GM23338 (cell line): ENCODE results near the gene MALRD1. TPM values are rescaled to one million over a fixed set of nuclear protein-coding genes. Genes with fewer than 3 reads are reported as not detected.

ENCODE experiments used
- ATAC-seq: fragments of 200-7000 bp; cut with Tn5 transposase; 3 replicates; pipeline ENCODE4 v1.9.1; 2020
- DNase-seq: peaks from one replicate; pipeline ENCODE4 v3.0.0-alpha.2; 2015; ENCODE audit warnings: low spot score
- H2AFZ ChIP-seq: fragments of 200-600 bp; sonication (generic); 2 replicates; pipeline ENCODE4 v1.8.0; 2016; ENCODE audit warnings: antibody characterized with exemption, mild to moderate bottlenecking, moderate library complexity
- H3F3A ChIP-seq: fragments of 200-600 bp; sonication (generic); replicated peaks from 2 replicates; pipeline ENCODE4 v1.8.0; 2017; ENCODE audit warnings: antibody characterized with exemption, mixed run types, low read depth
- H3K27ac ChIP-seq: fragments of 200-600 bp; sonication (generic); 2 replicates; pipeline ENCODE4 v1.6.1; 2016; ENCODE audit warnings: low read depth
- H3K27me3 ChIP-seq: fragments of 200-600 bp; sonication (generic); 2 replicates; pipeline ENCODE4 v1.8.0; 2016; ENCODE audit warnings: mild to moderate bottlenecking, mixed run types, moderate library complexity; ENCODE audit not compliant: insufficient read depth
- H3K36me3 ChIP-seq: fragments of 200-600 bp; sonication (generic); 2 replicates; pipeline ENCODE4 v1.8.0; 2016; ENCODE audit warnings: mild to moderate bottlenecking; ENCODE audit not compliant: insufficient read depth
- H3K4me1 ChIP-seq: fragments of 200-600 bp; sonication (generic); 2 replicates; pipeline ENCODE4 v1.8.0; 2016; ENCODE audit warnings: mild to moderate bottlenecking, moderate library complexity; ENCODE audit not compliant: insufficient read depth
- H3K4me2 ChIP-seq: fragments of 200-600 bp; sonication (generic); 2 replicates; pipeline ENCODE4 v1.7.1; 2017; ENCODE audit warnings: mixed run types
- H3K4me3 ChIP-seq: fragments of 200-600 bp; sonication (generic); 2 replicates; pipeline ENCODE4 v1.6.1; 2016; ENCODE audit warnings: mixed run types
- H3K79me2 ChIP-seq: fragments of 200-600 bp; sonication (generic); replicated peaks from 2 replicates; pipeline ENCODE4 v1.8.0; 2017; ENCODE audit warnings: mild to moderate bottlenecking; ENCODE audit not compliant: insufficient read depth
- H3K9me2 ChIP-seq: fragments of 200-600 bp; sonication (generic); 2 replicates; pipeline ENCODE4 v1.8.0; 2017; ENCODE audit not compliant: insufficient read depth
- H4K20me1 ChIP-seq: fragments of 200-600 bp; sonication (generic); replicated peaks from 2 replicates; pipeline ENCODE4 v1.8.0; 2017; ENCODE audit warnings: mild to moderate bottlenecking; ENCODE audit not compliant: insufficient read depth
- H3K27ac Mint-ChIP-seq: 2 replicates; pipeline ENCODE4 v1.8.0; 2020; ENCODE audit warnings: inconsistent platforms, mild to moderate bottlenecking, moderate library complexity, mixed read lengths
- H3K27me3 Mint-ChIP-seq: 3 replicates; pipeline ENCODE4 v1.8.0; 2022; ENCODE audit warnings: low read depth, mild to moderate bottlenecking, moderate library complexity, mixed read lengths, inconsistent platforms; ENCODE audit not compliant: insufficient read depth, poor library complexity
- H3K36me3 Mint-ChIP-seq: 3 replicates; pipeline ENCODE4 v1.8.0; 2021; ENCODE audit warnings: low read depth, mild to moderate bottlenecking, inconsistent platforms, moderate library complexity, mixed read lengths
- H3K4me1 Mint-ChIP-seq: 3 replicates; pipeline ENCODE4 v1.8.0; 2020; ENCODE audit warnings: mild to moderate bottlenecking, inconsistent platforms, mixed read lengths
- H3K4me3 Mint-ChIP-seq: 3 replicates; pipeline ENCODE4 v1.8.0; 2021; ENCODE audit warnings: moderate library complexity, mild to moderate bottlenecking, inconsistent platforms, mixed read lengths
- H3K9me3 Mint-ChIP-seq: 3 replicates; pipeline ENCODE4 v1.8.0; 2020; ENCODE audit warnings: moderate library complexity, mild to moderate bottlenecking, inconsistent platforms, mixed read lengths
- CREB1 ChIP-seq: fragments of 250-450 bp; sonication (Bioruptor Pico); IDR thresholded peaks from 2 replicates; pipeline ENCODE4 v1.5.0; 2020; ENCODE audit warnings: low read depth, mild to moderate bottlenecking, moderate library complexity
- EZH2 ChIP-seq: fragments of 200-600 bp; sonication (generic); IDR thresholded peaks from one replicate; pipeline ENCODE4 v1.8.0; 2017; ENCODE audit warnings: antibody characterized with exemption, mild to moderate bottlenecking, low read depth; ENCODE audit not compliant: unreplicated experiment
- EZH2phosphoT487 ChIP-seq: fragments of 200-600 bp; sonication (generic); IDR thresholded peaks from one replicate; pipeline ENCODE4 v1.8.1; 2018; ENCODE audit warnings: antibody characterized with exemption; ENCODE audit not compliant: unreplicated experiment
- JUNB ChIP-seq: IDR thresholded peaks from one replicate; pipeline ENCODE4 v1.6.1; 2016; ENCODE audit warnings: antibody characterized with exemption; ENCODE audit not compliant: unreplicated experiment
- NANOG ChIP-seq: IDR thresholded peaks from 2 replicates; pipeline ENCODE4 v1.6.1; 2016; ENCODE audit warnings: antibody characterized with exemption, borderline replicate concordance
- POLR2AphosphoS5 ChIP-seq: IDR thresholded peaks from 2 replicates; pipeline ENCODE4 v1.6.1; 2016; ENCODE audit warnings: antibody characterized with exemption, low read depth
- STAT1 ChIP-seq: IDR thresholded peaks from one replicate; pipeline ENCODE4 v1.6.1; 2016; ENCODE audit warnings: antibody characterized with exemption; ENCODE audit not compliant: unreplicated experiment
- ZNF114 ChIP-seq: fragments of 250-450 bp; sonication (Bioruptor Pico); IDR thresholded peaks from 2 replicates; pipeline ENCODE4 v1.5.0; 2020; ENCODE audit warnings: mild to moderate bottlenecking, moderate library complexity
- ZNF331 ChIP-seq: fragments of 250-450 bp; sonication (Bioruptor Pico); IDR thresholded peaks from 2 replicates; pipeline ENCODE4 v1.5.0; 2020; ENCODE audit warnings: low read depth, mild to moderate bottlenecking, moderate library complexity
- polyA plus RNA-seq: library from polyadenylated mRNA; unstranded; fragments of >200 nt; fragmentation: Nextera tagmentation; extraction: Ambion mirVana; gene quantifications from 2 replicates; pipeline ENCODE4 v1.2.1, GENCODE V29; 2016
- total RNA-seq: library from RNA; depleted of rRNA; stranded (reverse); fragments of >200 nt; shearing (Covaris generic); gene quantifications from 2 replicates; pipeline ENCODE4 v1.2.3, GENCODE V29; 2014
- TF ChIP-seq, protein P1 (sequence below), 2 experiments: fragments of 200-600 bp in 1 of 2; sonication (generic) in 1 of 2; conservative IDR thresholded peaks; 2 replicates each; pipeline versions ENCODE4 v1.5.1 to v1.6.1; 2016 to 2017; ENCODE audit warnings: antibody characterized with exemption in 2 of 2, low read depth in 2 of 2, mild to moderate bottlenecking in 2 of 2, moderate library complexity in 1 of 2
- TF ChIP-seq, protein P2 (sequence below): fragments of 250-450 bp; sonication (Bioruptor Pico); IDR thresholded peaks from 2 replicates; pipeline ENCODE4 v1.5.0; 2020; ENCODE audit warnings: mild to moderate bottlenecking, moderate library complexity
- TF ChIP-seq, protein P3 (sequence below): IDR thresholded peaks from 2 replicates; pipeline ENCODE4 v1.6.1; 2016; ENCODE audit warnings: antibody characterized with exemption
- TF ChIP-seq, protein P4 (sequence below): IDR thresholded peaks from one replicate; pipeline ENCODE4 v1.6.1; 2018; ENCODE audit warnings: antibody characterized with exemption; ENCODE audit not compliant: unreplicated experiment

The MALRD1 gene
- total and polyA plus RNA-seq, 2 experiments from 2014 or later: 0.42 to 1.9 TPM

DNA sequence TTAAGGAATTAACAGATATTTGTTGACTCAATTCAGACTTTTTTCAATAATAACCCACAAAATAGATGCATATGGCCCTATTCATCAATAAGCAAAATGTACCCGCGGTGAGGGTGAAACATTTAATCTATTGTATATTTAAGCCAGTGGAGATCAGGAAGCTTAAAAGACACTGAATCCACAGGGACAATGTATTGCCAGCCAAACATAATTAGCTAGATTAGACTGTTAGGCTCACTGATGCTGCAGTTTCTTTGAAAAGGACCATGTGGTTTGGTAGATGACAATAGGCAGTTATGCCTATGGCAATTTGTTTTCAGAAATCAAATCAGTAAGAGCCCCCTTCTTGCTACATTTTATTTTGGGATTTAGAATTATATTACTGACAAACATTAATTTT, 680.4 kb downstream of the MALRD1 start:
- H3K79me2 ChIP-seq: no peaks in the 10 kb centered on the region
- Mint-ChIP-seq H3K27ac (no peak overlapping the region), H3K27me3 (peaks cover 2% of the 10 kb centered on the region), H3K4me1 (no peaks in the 10 kb centered on the region), H3K9me3 (0 out of 3 replicates have a peak, but pooled peaks cover 3% of the 10 kb centered on the region), H3K36me3 (no peaks in the 10 kb centered on the region), H3K4me3 (no peak overlapping the region)
- H3K4me3 ChIP-seq: no peak overlapping the region
- H2AFZ ChIP-seq: no peak overlapping the region
- H3K4me1 ChIP-seq: no peaks in the 10 kb centered on the region
- no peak for TF ChIP-seq EZH2
- TF ChIP-seq ZNF114: no peak
- no peak for TF ChIP-seq CREB1 (CRISPR knock-in tag)
- TF ChIP-seq, protein P1, sequence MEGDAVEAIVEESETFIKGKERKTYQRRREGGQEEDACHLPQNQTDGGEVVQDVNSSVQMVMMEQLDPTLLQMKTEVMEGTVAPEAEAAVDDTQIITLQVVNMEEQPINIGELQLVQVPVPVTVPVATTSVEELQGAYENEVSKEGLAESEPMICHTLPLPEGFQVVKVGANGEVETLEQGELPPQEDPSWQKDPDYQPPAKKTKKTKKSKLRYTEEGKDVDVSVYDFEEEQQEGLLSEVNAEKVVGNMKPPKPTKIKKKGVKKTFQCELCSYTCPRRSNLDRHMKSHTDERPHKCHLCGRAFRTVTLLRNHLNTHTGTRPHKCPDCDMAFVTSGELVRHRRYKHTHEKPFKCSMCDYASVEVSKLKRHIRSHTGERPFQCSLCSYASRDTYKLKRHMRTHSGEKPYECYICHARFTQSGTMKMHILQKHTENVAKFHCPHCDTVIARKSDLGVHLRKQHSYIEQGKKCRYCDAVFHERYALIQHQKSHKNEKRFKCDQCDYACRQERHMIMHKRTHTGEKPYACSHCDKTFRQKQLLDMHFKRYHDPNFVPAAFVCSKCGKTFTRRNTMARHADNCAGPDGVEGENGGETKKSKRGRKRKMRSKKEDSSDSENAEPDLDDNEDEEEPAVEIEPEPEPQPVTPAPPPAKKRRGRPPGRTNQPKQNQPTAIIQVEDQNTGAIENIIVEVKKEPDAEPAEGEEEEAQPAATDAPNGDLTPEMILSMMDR (conservative IDR thresholded peaks at IDR 0.05; ENCODE audit: low read depth in 2 of 2): no peak
- no peak for TF ChIP-seq STAT1
- TF ChIP-seq, protein P2, sequence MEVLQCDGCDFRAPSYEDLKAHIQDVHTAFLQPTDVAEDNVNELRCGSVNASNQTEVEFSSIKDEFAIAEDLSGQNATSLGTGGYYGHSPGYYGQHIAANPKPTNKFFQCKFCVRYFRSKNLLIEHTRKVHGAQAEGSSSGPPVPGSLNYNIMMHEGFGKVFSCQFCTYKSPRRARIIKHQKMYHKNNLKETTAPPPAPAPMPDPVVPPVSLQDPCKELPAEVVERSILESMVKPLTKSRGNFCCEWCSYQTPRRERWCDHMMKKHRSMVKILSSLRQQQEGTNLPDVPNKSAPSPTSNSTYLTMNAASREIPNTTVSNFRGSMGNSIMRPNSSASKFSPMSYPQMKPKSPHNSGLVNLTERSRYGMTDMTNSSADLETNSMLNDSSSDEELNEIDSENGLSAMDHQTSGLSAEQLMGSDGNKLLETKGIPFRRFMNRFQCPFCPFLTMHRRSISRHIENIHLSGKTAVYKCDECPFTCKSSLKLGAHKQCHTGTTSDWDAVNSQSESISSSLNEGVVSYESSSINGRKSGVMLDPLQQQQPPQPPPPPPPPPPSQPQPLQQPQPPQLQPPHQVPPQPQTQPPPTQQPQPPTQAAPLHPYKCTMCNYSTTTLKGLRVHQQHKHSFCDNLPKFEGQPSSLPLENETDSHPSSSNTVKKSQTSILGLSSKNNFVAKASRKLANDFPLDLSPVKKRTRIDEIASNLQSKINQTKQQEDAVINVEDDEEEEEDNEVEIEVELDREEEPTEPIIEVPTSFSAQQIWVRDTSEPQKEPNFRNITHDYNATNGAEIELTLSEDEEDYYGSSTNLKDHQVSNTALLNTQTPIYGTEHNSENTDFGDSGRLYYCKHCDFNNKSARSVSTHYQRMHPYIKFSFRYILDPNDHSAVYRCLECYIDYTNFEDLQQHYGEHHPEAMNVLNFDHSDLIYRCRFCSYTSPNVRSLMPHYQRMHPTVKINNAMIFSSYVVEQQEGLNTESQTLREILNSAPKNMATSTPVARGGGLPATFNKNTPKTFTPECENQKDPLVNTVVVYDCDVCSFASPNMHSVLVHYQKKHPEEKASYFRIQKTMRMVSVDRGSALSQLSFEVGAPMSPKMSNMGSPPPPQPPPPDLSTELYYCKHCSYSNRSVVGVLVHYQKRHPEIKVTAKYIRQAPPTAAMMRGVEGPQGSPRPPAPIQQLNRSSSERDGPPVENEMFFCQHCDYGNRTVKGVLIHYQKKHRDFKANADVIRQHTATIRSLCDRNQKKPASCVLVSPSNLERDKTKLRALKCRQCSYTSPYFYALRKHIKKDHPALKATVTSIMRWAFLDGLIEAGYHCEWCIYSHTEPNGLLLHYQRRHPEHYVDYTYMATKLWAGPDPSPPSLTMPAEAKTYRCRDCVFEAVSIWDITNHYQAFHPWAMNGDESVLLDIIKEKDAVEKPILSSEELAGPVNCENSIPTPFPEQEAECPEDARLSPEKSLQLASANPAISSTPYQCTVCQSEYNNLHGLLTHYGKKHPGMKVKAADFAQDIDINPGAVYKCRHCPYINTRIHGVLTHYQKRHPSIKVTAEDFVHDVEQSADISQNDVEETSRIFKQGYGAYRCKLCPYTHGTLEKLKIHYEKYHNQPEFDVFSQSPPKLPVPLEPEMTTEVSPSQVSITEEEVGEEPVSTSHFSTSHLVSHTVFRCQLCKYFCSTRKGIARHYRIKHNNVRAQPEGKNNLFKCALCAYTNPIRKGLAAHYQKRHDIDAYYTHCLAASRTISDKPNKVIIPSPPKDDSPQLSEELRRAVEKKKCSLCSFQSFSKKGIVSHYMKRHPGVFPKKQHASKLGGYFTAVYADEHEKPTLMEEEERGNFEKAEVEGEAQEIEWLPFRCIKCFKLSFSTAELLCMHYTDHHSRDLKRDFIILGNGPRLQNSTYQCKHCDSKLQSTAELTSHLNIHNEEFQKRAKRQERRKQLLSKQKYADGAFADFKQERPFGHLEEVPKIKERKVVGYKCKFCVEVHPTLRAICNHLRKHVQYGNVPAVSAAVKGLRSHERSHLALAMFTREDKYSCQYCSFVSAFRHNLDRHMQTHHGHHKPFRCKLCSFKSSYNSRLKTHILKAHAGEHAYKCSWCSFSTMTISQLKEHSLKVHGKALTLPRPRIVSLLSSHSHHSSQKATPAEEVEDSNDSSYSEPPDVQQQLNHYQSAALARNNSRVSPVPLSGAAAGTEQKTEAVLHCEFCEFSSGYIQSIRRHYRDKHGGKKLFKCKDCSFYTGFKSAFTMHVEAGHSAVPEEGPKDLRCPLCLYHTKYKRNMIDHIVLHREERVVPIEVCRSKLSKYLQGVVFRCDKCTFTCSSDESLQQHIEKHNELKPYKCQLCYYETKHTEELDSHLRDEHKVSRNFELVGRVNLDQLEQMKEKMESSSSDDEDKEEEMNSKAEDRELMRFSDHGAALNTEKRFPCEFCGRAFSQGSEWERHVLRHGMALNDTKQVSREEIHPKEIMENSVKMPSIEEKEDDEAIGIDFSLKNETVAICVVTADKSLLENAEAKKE: no peak
- TF ChIP-seq NANOG: no peak
- no peak for TF ChIP-seq POLR2AphosphoS5
- TF ChIP-seq, protein P3, sequence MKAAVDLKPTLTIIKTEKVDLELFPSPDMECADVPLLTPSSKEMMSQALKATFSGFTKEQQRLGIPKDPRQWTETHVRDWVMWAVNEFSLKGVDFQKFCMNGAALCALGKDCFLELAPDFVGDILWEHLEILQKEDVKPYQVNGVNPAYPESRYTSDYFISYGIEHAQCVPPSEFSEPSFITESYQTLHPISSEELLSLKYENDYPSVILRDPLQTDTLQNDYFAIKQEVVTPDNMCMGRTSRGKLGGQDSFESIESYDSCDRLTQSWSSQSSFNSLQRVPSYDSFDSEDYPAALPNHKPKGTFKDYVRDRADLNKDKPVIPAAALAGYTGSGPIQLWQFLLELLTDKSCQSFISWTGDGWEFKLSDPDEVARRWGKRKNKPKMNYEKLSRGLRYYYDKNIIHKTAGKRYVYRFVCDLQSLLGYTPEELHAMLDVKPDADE: no peak
- TF ChIP-seq, protein P4, sequence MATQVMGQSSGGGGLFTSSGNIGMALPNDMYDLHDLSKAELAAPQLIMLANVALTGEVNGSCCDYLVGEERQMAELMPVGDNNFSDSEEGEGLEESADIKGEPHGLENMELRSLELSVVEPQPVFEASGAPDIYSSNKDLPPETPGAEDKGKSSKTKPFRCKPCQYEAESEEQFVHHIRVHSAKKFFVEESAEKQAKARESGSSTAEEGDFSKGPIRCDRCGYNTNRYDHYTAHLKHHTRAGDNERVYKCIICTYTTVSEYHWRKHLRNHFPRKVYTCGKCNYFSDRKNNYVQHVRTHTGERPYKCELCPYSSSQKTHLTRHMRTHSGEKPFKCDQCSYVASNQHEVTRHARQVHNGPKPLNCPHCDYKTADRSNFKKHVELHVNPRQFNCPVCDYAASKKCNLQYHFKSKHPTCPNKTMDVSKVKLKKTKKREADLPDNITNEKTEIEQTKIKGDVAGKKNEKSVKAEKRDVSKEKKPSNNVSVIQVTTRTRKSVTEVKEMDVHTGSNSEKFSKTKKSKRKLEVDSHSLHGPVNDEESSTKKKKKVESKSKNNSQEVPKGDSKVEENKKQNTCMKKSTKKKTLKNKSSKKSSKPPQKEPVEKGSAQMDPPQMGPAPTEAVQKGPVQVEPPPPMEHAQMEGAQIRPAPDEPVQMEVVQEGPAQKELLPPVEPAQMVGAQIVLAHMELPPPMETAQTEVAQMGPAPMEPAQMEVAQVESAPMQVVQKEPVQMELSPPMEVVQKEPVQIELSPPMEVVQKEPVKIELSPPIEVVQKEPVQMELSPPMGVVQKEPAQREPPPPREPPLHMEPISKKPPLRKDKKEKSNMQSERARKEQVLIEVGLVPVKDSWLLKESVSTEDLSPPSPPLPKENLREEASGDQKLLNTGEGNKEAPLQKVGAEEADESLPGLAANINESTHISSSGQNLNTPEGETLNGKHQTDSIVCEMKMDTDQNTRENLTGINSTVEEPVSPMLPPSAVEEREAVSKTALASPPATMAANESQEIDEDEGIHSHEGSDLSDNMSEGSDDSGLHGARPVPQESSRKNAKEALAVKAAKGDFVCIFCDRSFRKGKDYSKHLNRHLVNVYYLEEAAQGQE: no peak
- TF ChIP-seq JUNB: no peak
- TF ChIP-seq EZH2phosphoT487: no peak
- TF ChIP-seq ZNF331 (CRISPR knock-in tag): no peak
- no peaks in the 10 kb centered on the region for H3K9me2 ChIP-seq
- no peak for ATAC-seq
- no peak overlapping the region for H3K4me2 ChIP-seq
- H3F3A ChIP-seq: no peaks in the 10 kb centered on the region
- H3K36me3 ChIP-seq: no peaks in the 10 kb centered on the region
- DNase-seq: no peak
- no peak overlapping the region for H3K27ac ChIP-seq
- H4K20me1 ChIP-seq: no peaks in the 10 kb centered on the region
- H3K27me3 ChIP-seq: no peaks in the 10 kb centered on the region
